HCT116 (cell line): ENCODE measurements around the gene PIK3R4. TPM values are rescaled to one million over a fixed set of nuclear protein-coding genes. Genes with fewer than 3 reads are reported as not detected.

Source experiments
- ATAC-seq: fragments of 200-7000 bp; cut with Tn5 transposase; 2 replicates; pipeline ENCODE4 v1.9.1; 2020; ENCODE audit warnings: mild to moderate bottlenecking, moderate library complexity
- BruUV-seq: library from RNA; stranded (reverse); fragments of 400-500 nt; replicated peaks from 2 replicates; lab custom pipeline; 2021; lab: Mats Ljungman, UMichigan
- CTCF ChIA-PET: fragments of 300-600 bp; sonication (Branson Sonifier 250); formaldehyde crosslinking; loops from one replicate; lab custom pipeline; 2021; ENCODE audit warnings: antibody characterized with exemption; lab: Charles Lee
- POLR2A ChIA-PET: fragments of 300-600, 350-600 bp; sonication (Branson Sonifier 250); formaldehyde crosslinking; loops from one replicate; lab custom pipeline; 2021; ENCODE audit warnings: antibody characterized with exemption; lab: Charles Lee
- RAD21 ChIA-PET, 2 experiments: fragments of 300-600 bp; sonication (Branson Sonifier 250); formaldehyde crosslinking; loops; one replicate each; lab custom pipeline; 2023; ENCODE audit warnings: low total read pairs in 2 of 2; ENCODE audit not compliant: uncharacterized antibody in 2 of 2, unreplicated experiment in 2 of 2, low non-redundant PET in 1 of 2; lab: Charles Lee
- DNase-seq: peaks from one replicate; pipeline ENCODE4 v3.0.0-alpha.2; 2010; ENCODE audit warnings: low read depth, low spot score
- H2AFZ ChIP-seq: fragments of 200-600 bp; shearing (Covaris generic), sonication (generic); 2 replicates; pipeline ENCODE4 v1.6.1; 2017; ENCODE audit warnings: low read depth, mixed run types, mixed read lengths, antibody characterized with exemption, low read length; ENCODE audit not compliant: poor library complexity, severe bottlenecking
- H3K27ac ChIP-seq: 2 replicates; pipeline ENCODE4 v1.5.1; 2012; ENCODE audit warnings: low read depth, low read length
- H3K27me3 ChIP-seq: fragments of 200-600 bp; sonication (generic); 2 replicates; pipeline ENCODE4 v1.6.1; 2016; ENCODE audit warnings: mixed run types, low read length, mixed read lengths; ENCODE audit not compliant: insufficient read depth
- H3K36me3 ChIP-seq, 2 experiments: fragments of 200-500 bp in 1 of 2; fragments of 200-600 bp in 1 of 2; sonication (Bioruptor generic) in 1 of 2; sonication (generic) in 1 of 2; 2 replicates each; pipeline versions ENCODE4 v1.5.1 to v1.6.1; 2014 to 2016; ENCODE audit warnings: low read length in 2 of 2, inconsistent platforms in 1 of 2, mixed read lengths in 1 of 2, mixed run types in 1 of 2; ENCODE audit not compliant: insufficient read depth in 2 of 2, control insufficient read depth in 1 of 2
- H3K4me1 ChIP-seq, 2 experiments: fragments of 200-600 bp in 1 of 2; sonication (generic) in 1 of 2; 2 replicates each; pipeline versions ENCODE4 v1.5.1 to v1.6.1; 2012 to 2017; ENCODE audit warnings: low read length in 2 of 2, inconsistent platforms in 1 of 2, mild to moderate bottlenecking in 1 of 2, mixed read lengths in 1 of 2, mixed run types in 1 of 2, moderate library complexity in 1 of 2; ENCODE audit not compliant: insufficient read depth in 2 of 2, control insufficient read depth in 1 of 2
- H3K4me2 ChIP-seq: fragments of 200-600 bp; sonication (generic); 2 replicates; pipeline ENCODE4 v1.6.1; 2017; ENCODE audit warnings: mixed run types, low read length, mixed read lengths
- H3K4me3 ChIP-seq, 2 experiments: fragments of 200-600 bp in 1 of 2; sonication (generic) in 1 of 2; replicated peaks in 1 of 2; 2 replicates each; pipeline ENCODE4 v1.5.1; 2011 to 2016; ENCODE audit warnings: low read length in 2 of 2, control low read depth in 1 of 2, low read depth in 1 of 2, mild to moderate bottlenecking in 1 of 2, mixed read lengths in 1 of 2, mixed run types in 1 of 2
- H3K79me2 ChIP-seq: fragments of 200-600 bp; sonication (generic); 2 replicates; pipeline ENCODE4 v1.6.1; 2017; ENCODE audit warnings: mild to moderate bottlenecking, mixed run types, low read length, moderate library complexity, mixed read lengths; ENCODE audit not compliant: insufficient read depth
- H3K9ac ChIP-seq: fragments of 200-600 bp; sonication (generic); 2 replicates; pipeline ENCODE4 v1.6.1; 2016; ENCODE audit warnings: low read length, mixed read lengths
- H3K9me2 ChIP-seq: fragments of 200-600 bp; sonication (generic), shearing (Covaris generic); 2 replicates; pipeline ENCODE4 v1.6.1; 2017; ENCODE audit warnings: mixed run types, mild to moderate bottlenecking, moderate library complexity; ENCODE audit not compliant: insufficient read depth
- H3K9me3 ChIP-seq, 2 experiments: fragments of 200-500 bp in 1 of 2; fragments of 200-600 bp in 1 of 2; sonication (Bioruptor generic) in 1 of 2; sonication (generic) in 1 of 2; 2 replicates each; pipeline ENCODE4 v1.6.1; 2014 to 2017; ENCODE audit warnings: low read length in 2 of 2, mixed read lengths in 2 of 2, inconsistent platforms in 1 of 2, low read depth in 1 of 2, mild to moderate bottlenecking in 1 of 2, mixed run types in 1 of 2, moderate library complexity in 1 of 2; ENCODE audit not compliant: control insufficient read depth in 1 of 2, insufficient read depth in 1 of 2
- H4K20me1 ChIP-seq: fragments of 200-600 bp; sonication (generic), shearing (Covaris generic); 2 replicates; pipeline ENCODE4 v1.6.1; 2017; ENCODE audit warnings: mixed run types, mild to moderate bottlenecking, moderate library complexity; ENCODE audit not compliant: insufficient read depth
- CBX3 ChIP-seq: IDR thresholded peaks from 2 replicates; pipeline ENCODE4 v1.6.1; 2012; ENCODE audit warnings: low read depth
- EGR1 ChIP-seq: IDR thresholded peaks from 2 replicates; pipeline ENCODE4 v1.6.1; 2012; ENCODE audit warnings: low read depth
- EZH2 ChIP-seq: fragments of 200-600 bp; sonication (generic); IDR thresholded peaks from 2 replicates; pipeline ENCODE4 v1.6.1; 2017; ENCODE audit warnings: antibody characterized with exemption, mixed run types
- EZH2phosphoT487 ChIP-seq: fragments of 200-600 bp; IDR thresholded peaks from 2 replicates; pipeline ENCODE4 v1.6.1; 2018; ENCODE audit warnings: antibody characterized with exemption, borderline replicate concordance
- FOSL1 ChIP-seq: IDR thresholded peaks from 2 replicates; pipeline ENCODE4 v1.6.1; 2012; ENCODE audit warnings: low read depth
- MAX ChIP-seq: IDR thresholded peaks from 2 replicates; pipeline ENCODE4 v1.6.1; 2012
- POLR2A ChIP-seq: IDR thresholded peaks from 2 replicates; pipeline ENCODE4 v1.7.0; 2011; ENCODE audit warnings: borderline replicate concordance; ENCODE audit not compliant: insufficient read depth, insufficient read length; ENCODE audit errors: extremely low read depth
- POLR2AphosphoS5 ChIP-seq: IDR thresholded peaks from 2 replicates; pipeline ENCODE4 v1.6.1; 2011; ENCODE audit warnings: mild to moderate bottlenecking, low read depth, low read length, moderate library complexity
- RAD21 ChIP-seq: IDR thresholded peaks from 2 replicates; pipeline ENCODE4 v1.6.1; 2012; ENCODE audit warnings: low read depth, mild to moderate bottlenecking
- SIN3A ChIP-seq: IDR thresholded peaks from 2 replicates; pipeline ENCODE4 v1.6.1; 2012; ENCODE audit warnings: low read depth
- SP1 ChIP-seq: IDR thresholded peaks from 2 replicates; pipeline ENCODE4 v1.6.1; 2012; ENCODE audit warnings: low read depth
- SRF ChIP-seq: IDR thresholded peaks from 2 replicates; pipeline ENCODE4 v1.6.1; 2012; ENCODE audit warnings: low read depth
- YY1 ChIP-seq: IDR thresholded peaks from 2 replicates; pipeline ENCODE4 v1.6.1; 2011; ENCODE audit warnings: low read length, low read depth, moderate library complexity, mild to moderate bottlenecking; ENCODE audit not compliant: insufficient replicate concordance; ENCODE audit errors: extremely low read depth
- ZBTB33 ChIP-seq: IDR thresholded peaks from 2 replicates; pipeline ENCODE4 v1.6.1; 2011; ENCODE audit warnings: mild to moderate bottlenecking, low read length, moderate library complexity; ENCODE audit not compliant: insufficient replicate concordance; ENCODE audit errors: extremely low read depth
- ZFX ChIP-seq: fragments of 450-650 bp; IDR thresholded peaks from 2 replicates; pipeline ENCODE4 v1.6.1; 2017
- ZNF274 ChIP-seq: fragments of 200-500 bp; sonication (Bioruptor generic); IDR thresholded peaks from 2 replicates; pipeline ENCODE4 v1.6.1; 2014; ENCODE audit warnings: mild to moderate bottlenecking, low read depth, low read length, inconsistent platforms
- intact Hi-C: fragments of 100-400 bp; cut with micrococcal nuclease; formaldehyde crosslinking; loops from 2 replicates; pipeline ENCODE4 v1.10.0; 2022
- total RNA-seq: library from RNA; stranded (reverse); gene quantifications from one replicate; pipeline ENCODE4 v1.2.1, GENCODE V29; 2021; ENCODE audit not compliant: unreplicated experiment
- TF ChIP-seq, protein P1 (sequence below): IDR thresholded peaks from 2 replicates; pipeline ENCODE4 v1.6.1; 2012
- TF ChIP-seq, protein P2 (sequence below), 3 experiments: fragments of 200-600 bp in 1 of 3; sonication (generic) in 1 of 3; IDR thresholded peaks in 2 of 3; conservative IDR thresholded peaks in 1 of 3; 2 replicates each; pipeline ENCODE4 v1.5.1; 2012 to 2017; ENCODE audit warnings: low read depth in 2 of 3, low read length in 2 of 3, antibody characterized with exemption in 1 of 3, borderline replicate concordance in 1 of 3, control low read depth in 1 of 3, mild to moderate bottlenecking in 1 of 3, mixed read lengths in 1 of 3, mixed run types in 1 of 3, moderate library complexity in 1 of 3; ENCODE audit not compliant: insufficient read depth in 1 of 3

Gene PIK3R4
- total RNA-seq, 1 experiment from 2014 or later: 23.5 TPM

DNA sequence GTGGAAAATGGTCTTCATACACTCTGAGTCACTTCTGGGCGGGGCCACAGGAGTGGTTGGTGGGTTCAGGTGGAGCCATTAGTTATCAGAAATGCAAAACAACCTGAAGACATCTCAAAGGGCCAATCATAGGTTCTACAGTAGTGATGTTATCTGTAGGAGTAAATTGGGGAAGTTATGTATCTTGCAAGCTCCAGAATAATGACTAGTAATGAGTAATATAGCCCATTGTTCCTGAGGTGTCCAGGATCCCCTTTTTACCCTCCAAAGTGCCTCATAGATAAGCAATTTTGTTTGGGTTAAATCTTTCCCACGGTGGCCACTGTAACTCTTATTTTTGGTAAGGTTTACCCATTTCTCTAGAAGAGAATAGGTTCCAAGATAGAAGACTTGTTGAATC is 91.7 kb downstream of the PIK3R4 start:
- intact Hi-C loops: no loop called here
- Histone ChIP-seq H3K27ac (no peak overlapping the region), H3K79me2 (no peaks in the 10 kb centered on the region), H2AFZ (no peak overlapping the region), H3K36me3 (no peaks in the 10 kb centered on the region), H3K27me3 (no peaks in the 10 kb centered on the region)
- RAD21 ChIA-PET: no interaction called here
- CTCF ChIA-PET: no interaction called here
- TF ChIP-seq SRF (no peak), CBX3 (no peak), EZH2 (no peak), RAD21 (no peak), POLR2AphosphoS5 (no peak)
- TF ChIP-seq, all 23 proteins: peak for 0
- H3K4me2 ChIP-seq: no peak overlapping the region
- POLR2A ChIA-PET: no interaction called here
- H3K4me3 ChIP-seq: no peak overlapping the region
- no TSS peak for BruUV-seq
- H3K9me3 ChIP-seq: no peaks in the 10 kb centered on the region
- no peaks in the 10 kb centered on the region for H4K20me1 ChIP-seq
- ATAC-seq: no peak
- no peak for DNase-seq
- H3K4me1 ChIP-seq: no peaks in the 10 kb centered on the region; a peak in 1 of 4 replicates
- H3K9ac ChIP-seq: no peak overlapping the region
- no peaks in the 10 kb centered on the region for H3K9me2 ChIP-seq

- TF ChIP-seq YY1 (no peak), EZH2 (no peak), FOSL1 (no peak), EGR1 (no peak), SRF (no peak), ZNF274 (no peak), ZFX (no peak), SP1 (no peak), POLR2A (no peak), POLR2AphosphoS5 (no peak), SIN3A (no peak), EZH2phosphoT487 (no peak), CBX3 (no peak), RAD21 (no peak), ZBTB33 (no peak), MAX (no peak)
- TF ChIP-seq, protein P1, sequence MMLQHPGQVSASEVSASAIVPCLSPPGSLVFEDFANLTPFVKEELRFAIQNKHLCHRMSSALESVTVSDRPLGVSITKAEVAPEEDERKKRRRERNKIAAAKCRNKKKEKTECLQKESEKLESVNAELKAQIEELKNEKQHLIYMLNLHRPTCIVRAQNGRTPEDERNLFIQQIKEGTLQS: no peak
- TF ChIP-seq, protein P2, sequence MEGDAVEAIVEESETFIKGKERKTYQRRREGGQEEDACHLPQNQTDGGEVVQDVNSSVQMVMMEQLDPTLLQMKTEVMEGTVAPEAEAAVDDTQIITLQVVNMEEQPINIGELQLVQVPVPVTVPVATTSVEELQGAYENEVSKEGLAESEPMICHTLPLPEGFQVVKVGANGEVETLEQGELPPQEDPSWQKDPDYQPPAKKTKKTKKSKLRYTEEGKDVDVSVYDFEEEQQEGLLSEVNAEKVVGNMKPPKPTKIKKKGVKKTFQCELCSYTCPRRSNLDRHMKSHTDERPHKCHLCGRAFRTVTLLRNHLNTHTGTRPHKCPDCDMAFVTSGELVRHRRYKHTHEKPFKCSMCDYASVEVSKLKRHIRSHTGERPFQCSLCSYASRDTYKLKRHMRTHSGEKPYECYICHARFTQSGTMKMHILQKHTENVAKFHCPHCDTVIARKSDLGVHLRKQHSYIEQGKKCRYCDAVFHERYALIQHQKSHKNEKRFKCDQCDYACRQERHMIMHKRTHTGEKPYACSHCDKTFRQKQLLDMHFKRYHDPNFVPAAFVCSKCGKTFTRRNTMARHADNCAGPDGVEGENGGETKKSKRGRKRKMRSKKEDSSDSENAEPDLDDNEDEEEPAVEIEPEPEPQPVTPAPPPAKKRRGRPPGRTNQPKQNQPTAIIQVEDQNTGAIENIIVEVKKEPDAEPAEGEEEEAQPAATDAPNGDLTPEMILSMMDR (IDR thresholded peaks at IDR 0.05 in 2 of 3, conservative IDR thresholded peaks at IDR 0.05 in 1 of 3; ENCODE audit: borderline replicate concordance in 1 of 3, insufficient read depth in 1 of 3, low read depth in 2 of 3, low read length in 2 of 3): no peak
- Histone ChIP-seq H3K4me2 (no peak overlapping the region), H3K9me3 (no peaks in the 10 kb centered on the region), H2AFZ (no peak overlapping the region), H3K27ac (no peak overlapping the region), H3K9ac (no peak overlapping the region), H3K36me3 (no peaks in the 10 kb centered on the region), H3K4me1 (no peaks in the 10 kb centered on the region; a peak in 1 of 4 replicates), H4K20me1 (no peaks in the 10 kb centered on the region), H3K9me2 (no peaks in the 10 kb centered on the region), H3K27me3 (no peaks in the 10 kb centered on the region), H3K4me3 (no peak overlapping the region), H3K79me2 (no peaks in the 10 kb centered on the region)
- CTCF ChIA-PET: no interaction called here
- intact Hi-C loops: no loop called here
- ATAC-seq (no peak), DNase-seq (no peak)
- BruUV-seq: no TSS peak
- POLR2A ChIA-PET: no interaction called here
- RAD21 ChIA-PET: no interaction called here
Observed at GRCh38 chr3:130654091-130654490, 92.5 kb downstream of the PIK3R4 start.
